ENCODE measurements around the gene NR4A1. TPM values are rescaled to one million over a fixed set of nuclear protein-coding genes. Genes with fewer than 3 reads are reported as not detected.

NR4A1 gene
- total and polyA plus RNA-seq, 7 donors = 31.2 to 276 (median 65.9) TPM

GRCh38 chr12:52054833-52055730 lies 3.8 kb downstream of the NR4A1 start:
- intact Hi-C loops (cut with DNase I) = no loop called here
- TF ChIP-seq CTCF (IDR thresholded peaks at IDR 0.05) = no peak
- TF ChIP-seq POLR2AphosphoS5 (IDR thresholded peaks at IDR 0.05) = peak; percentile 38 to 74 (median 65)
- Histone ChIP-seq H3K27ac (peak overlapping the region; percentile 94 to 100 (median 96)), H3K4me1 (peaks cover 0 to 75% (median 62%) of the 10 kb centered on the region in 4 donors), H3K4me3 (peak overlapping the region in 3 of 4 donors; percentile 2 to 69 (median 16)), H3K27me3 (no peaks in the 10 kb centered on the region), H3K9me3 (no peaks in the 10 kb centered on the region), H3K36me3 (peaks cover 3 to 32% (median 17%) of the 10 kb centered on the region in 4 donors)
- peak; percentile 82 for DNase-seq
- WGBS, 2 donors = 93 to 95% methylated on average over 21 of the region's 21 CpGs

GRCh38 chr12:52055731-52056711 lies 4.8 kb downstream of the NR4A1 start:
- H3K4me3 ChIP-seq = peak overlapping the region in 2 of 4 donors; percentile 17 to 19
- peak; percentile 85 for DNase-seq
- H3K9me3 ChIP-seq = no peaks in the 10 kb centered on the region
- no peak for TF ChIP-seq POLR2A (IDR thresholded peaks at IDR 0.05)
- no peak for TF ChIP-seq CTCF (IDR thresholded peaks at IDR 0.05)
- TF ChIP-seq POLR2AphosphoS5 (IDR thresholded peaks at IDR 0.05) = peak; percentile 74 to 94 (median 84)
- H3K4me1 ChIP-seq = peaks cover 0 to 68% (median 55%) of the 10 kb centered on the region in 4 donors
- H3K27me3 ChIP-seq = no peaks in the 10 kb centered on the region
- intact Hi-C loops (cut with DNase I) = no loop called here
- 92 to 93% methylated on average over 27 of the region's 27 CpGs for WGBS, 2 donors
- H3K27ac ChIP-seq = peak overlapping the region; percentile 94 to 100 (median 96)
- H3K36me3 ChIP-seq = peaks cover 3 to 32% (median 17%) of the 10 kb centered on the region in 4 donors

- WGBS, 2 donors = 91% methylated on average over 23 of the region's 23 CpGs
- peaks cover 3 to 32% (median 17%) of the 10 kb centered on the region in 4 donors for H3K36me3 ChIP-seq
- peak overlapping the region in 2 of 4 donors; percentile 17 to 19 for H3K4me3 ChIP-seq
- H3K9me3 ChIP-seq = no peaks in the 10 kb centered on the region
- peak overlapping the region; percentile 94 to 100 (median 96) for H3K27ac ChIP-seq
- peak; percentile 87 for DNase-seq
- no peaks in the 10 kb centered on the region for H3K27me3 ChIP-seq
- peaks cover 0 to 63% (median 50%) of the 10 kb centered on the region in 4 donors for H3K4me1 ChIP-seq
- intact Hi-C loops (cut with DNase I) = no loop called here
- TF ChIP-seq POLR2A (IDR thresholded peaks at IDR 0.05) (no peak), POLR2AphosphoS5 (IDR thresholded peaks at IDR 0.05) (peak; percentile 40 to 86 (median 75))
Measured at GRCh38 chr12:52056801-52057637, 5.8 kb downstream of the NR4A1 start.

GRCh38 chr12:52057638-52058576 lies 6.7 kb downstream of the NR4A1 start:
- 88 to 91% methylated on average over 14 of the region's 14 CpGs for WGBS, 2 donors
- H3K27me3 ChIP-seq = no peaks in the 10 kb centered on the region
- H3K4me1 ChIP-seq = peaks cover 0 to 63% (median 46%) of the 10 kb centered on the region in 4 donors
- intact Hi-C loops (cut with DNase I) = no loop called here
- H3K36me3 ChIP-seq = peaks cover 3 to 32% (median 17%) of the 10 kb centered on the region in 4 donors
- DNase-seq = peak; percentile 66
- no peak for TF ChIP-seq POLR2A (IDR thresholded peaks at IDR 0.05)
- TF ChIP-seq POLR2AphosphoS5 (IDR thresholded peaks at IDR 0.05) = peak in 2 of 4 donors; percentile 36 to 47
- no peak overlapping the region for H3K4me3 ChIP-seq
- H3K27ac ChIP-seq = peak overlapping the region; percentile 94 to 100 (median 96)
- no peaks in the 10 kb centered on the region for H3K9me3 ChIP-seq
